Epithelial cell of esophagus (primary cell): ENCODE results near the gene OCRL.

Source experiments
- DNase-seq: peaks from one replicate; pipeline ENCODE4 v3.0.0; 2010; ENCODE audit warnings: low read depth
- H3K4me3 ChIP-seq: 2 replicates; pipeline ENCODE4 v1.5.1; 2011; ENCODE audit warnings: mild to moderate bottlenecking, low read length, control low read depth
- CTCF ChIP-seq: IDR thresholded peaks from 2 replicates; pipeline ENCODE4 v1.5.1; 2011; ENCODE audit warnings: low read depth, mild to moderate bottlenecking, low read length, control low read depth, inconsistent platforms; ENCODE audit not compliant: insufficient read depth; ENCODE audit errors: missing control alignments

The OCRL gene

GRCh38 chrX:129497146-129497843, 42.8 kb upstream of the OCRL start:
- no peak for TF ChIP-seq CTCF
- H3K4me3 ChIP-seq = no peak overlapping the region
- no peak for DNase-seq

GRCh38 chrX:129510331-129510730, 29.7 kb upstream of the OCRL start:
- no peak overlapping the region for H3K4me3 ChIP-seq
- DNase-seq = no peak
- TF ChIP-seq CTCF = no peak

GRCh38 chrX:129511689-129512088, 28.4 kb upstream of the OCRL start:
- DNase-seq = no peak
- TF ChIP-seq CTCF = no peak
- H3K4me3 ChIP-seq = no peak overlapping the region

- H3K4me3 ChIP-seq = no peak overlapping the region
- TF ChIP-seq CTCF = no peak
- DNase-seq = no peak
Observed at GRCh38 chrX:129512409-129512808, 27.6 kb upstream of the OCRL start.

- DNase-seq = no peak
- TF ChIP-seq CTCF = no peak
- H3K4me3 ChIP-seq = no peak overlapping the region
Observed at GRCh38 chrX:129516402-129516801, 23.7 kb upstream of the OCRL start.

- DNase-seq = no peak
- H3K4me3 ChIP-seq = no peak overlapping the region
- TF ChIP-seq CTCF = no peak
Observed at GRCh38 chrX:129520151-129520550, 19.9 kb upstream of the OCRL start.
